ENCODE data around the gene OR5AU1. TPM values are rescaled to one million over a fixed set of nuclear protein-coding genes. Genes with fewer than 3 reads are reported as not detected.
A peak's percentile ranks its signal among the peaks of the same experiment; 100 is the strongest.

OR5AU1 gene
- total RNA-seq, 1 donor from 2014 or later: not detected

DNA sequence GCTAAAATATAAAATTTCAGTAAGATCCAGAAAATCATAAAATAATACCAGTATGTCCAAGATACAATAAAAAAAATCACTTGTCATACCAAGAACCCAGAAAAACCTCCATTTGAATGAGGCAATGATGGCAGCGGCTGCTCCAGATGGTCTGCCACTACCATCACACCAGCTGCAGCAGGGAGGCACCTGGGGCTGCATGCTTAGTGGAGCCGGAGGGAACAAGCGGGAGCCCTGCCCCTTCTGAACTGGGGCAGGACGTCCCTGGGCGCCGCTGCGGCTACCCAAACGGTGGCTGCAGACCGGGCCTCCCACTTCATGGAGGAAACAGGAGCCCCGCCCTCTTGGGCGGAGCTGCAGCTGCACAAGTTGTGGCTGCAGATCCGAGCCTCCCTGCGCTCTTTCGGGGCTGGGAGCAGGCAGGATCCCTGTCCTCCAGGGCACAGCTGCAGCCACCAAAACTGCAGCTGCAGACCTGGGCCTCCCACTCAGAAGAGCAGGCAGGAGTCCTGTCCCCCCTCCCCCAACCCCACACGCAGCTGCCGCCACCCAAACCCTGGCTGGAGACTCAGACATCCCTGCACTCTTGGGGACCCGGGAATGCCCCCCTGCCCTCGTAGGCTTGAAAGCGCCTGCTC lies 36.1 kb upstream of the OR5AU1 start:
- peaks cover 6% of the 10 kb centered on the region for H3K4me1 Mint-ChIP-seq (ENCODE audit: low read depth, unreplicated experiment)
- DNase-seq: peak; percentile 88
- peak overlapping the region; percentile 87 for H3K27ac Mint-ChIP-seq (ENCODE audit: unreplicated experiment)
- no peaks in the 10 kb centered on the region for H3K36me3 Mint-ChIP-seq (ENCODE audit: unreplicated experiment)
- H3K27me3 Mint-ChIP-seq (ENCODE audit: unreplicated experiment): peaks cover 6% of the 10 kb centered on the region
- no peak for TF ChIP-seq CTCF (IDR thresholded peaks at IDR 0.05; ENCODE audit: partially characterized antibody, unreplicated experiment)
- peak overlapping the region; percentile 78 for H3K4me3 Mint-ChIP-seq (ENCODE audit: unreplicated experiment)
- H3K9me3 Mint-ChIP-seq (ENCODE audit: unreplicated experiment): peaks cover 13% of the 10 kb centered on the region

DNA sequence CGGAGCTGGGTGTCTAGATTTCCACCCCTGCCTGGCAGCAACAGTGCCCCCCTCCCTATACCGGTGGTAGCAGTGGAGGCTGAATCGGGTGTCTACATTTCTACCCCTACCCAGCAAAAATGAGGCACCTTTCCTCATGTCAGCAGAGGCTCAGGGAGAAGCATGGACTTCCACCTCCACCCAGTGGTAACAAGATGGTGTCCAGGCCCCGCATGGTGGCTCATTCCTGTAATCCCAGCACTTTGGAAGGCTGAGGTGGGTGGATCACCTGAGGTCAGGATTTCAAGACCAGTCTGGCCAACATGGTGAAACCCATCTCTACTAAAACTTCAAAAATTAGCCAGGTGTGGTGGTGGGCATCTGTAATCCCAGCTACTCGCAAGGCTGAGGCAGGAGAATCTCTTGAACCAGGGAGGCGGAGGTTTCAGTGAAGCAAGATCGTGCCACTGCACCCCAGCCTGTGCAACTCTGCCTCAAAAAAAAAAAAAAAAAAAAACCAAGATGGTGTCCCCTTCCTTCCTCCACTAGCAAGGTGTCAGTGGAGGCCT lies 35.5 kb upstream of the OR5AU1 start:
- DNase-seq: no peak
- Mint-ChIP-seq H3K9me3 (ENCODE audit: unreplicated experiment) (peaks cover 11% of the 10 kb centered on the region), H3K27ac (ENCODE audit: unreplicated experiment) (peak overlapping the region; percentile 87), H3K36me3 (ENCODE audit: unreplicated experiment) (no peaks in the 10 kb centered on the region), H3K4me1 (ENCODE audit: low read depth, unreplicated experiment) (peaks cover 6% of the 10 kb centered on the region), H3K4me3 (ENCODE audit: unreplicated experiment) (peak overlapping the region; percentile 78), H3K27me3 (ENCODE audit: unreplicated experiment) (peaks cover 6% of the 10 kb centered on the region)
- no peak for TF ChIP-seq CTCF (IDR thresholded peaks at IDR 0.05; ENCODE audit: partially characterized antibody, unreplicated experiment)

DNA sequence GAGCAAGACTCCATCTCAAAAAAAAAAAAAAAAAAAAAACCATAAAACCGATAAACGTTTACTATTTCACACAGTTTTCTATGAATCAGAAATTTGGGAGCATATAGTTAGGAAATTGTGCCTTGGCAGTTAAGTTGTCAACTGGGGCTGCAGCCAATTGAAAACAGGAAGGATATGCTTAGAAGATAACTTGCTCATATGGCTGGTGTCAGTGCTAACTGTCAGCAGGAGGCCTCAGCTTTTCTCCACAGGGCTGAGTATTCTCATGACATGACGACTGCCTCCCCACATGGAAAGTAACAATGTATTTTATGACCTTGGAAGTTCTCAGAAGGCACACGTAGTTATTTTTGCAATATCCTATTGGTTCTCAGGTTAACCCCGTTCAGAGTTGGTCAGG lies 29.6 kb upstream of the OR5AU1 start:
- H3K36me3 Mint-ChIP-seq (ENCODE audit: unreplicated experiment): peaks cover 4% of the 10 kb centered on the region
- TF ChIP-seq CTCF (IDR thresholded peaks at IDR 0.05; ENCODE audit: partially characterized antibody, unreplicated experiment): no peak
- no peak for DNase-seq

GRCh38 chr14:21184254-21184653 lies 28.4 kb upstream of the OR5AU1 start:
- Mint-ChIP-seq H3K4me3 (ENCODE audit: unreplicated experiment) (no peak overlapping the region), H3K9me3 (ENCODE audit: unreplicated experiment) (peaks cover under 1% of the 10 kb centered on the region), H3K4me1 (ENCODE audit: low read depth, unreplicated experiment) (no peaks in the 10 kb centered on the region), H3K27me3 (ENCODE audit: unreplicated experiment) (peaks cover 2% of the 10 kb centered on the region), H3K36me3 (ENCODE audit: unreplicated experiment) (peaks cover 4% of the 10 kb centered on the region), H3K27ac (ENCODE audit: unreplicated experiment) (no peak overlapping the region)
- TF ChIP-seq CTCF (IDR thresholded peaks at IDR 0.05; ENCODE audit: partially characterized antibody, unreplicated experiment): no peak
- DNase-seq: no peak

More for the DNA sequence above, 29.6 kb upstream of the OR5AU1 start:
- Mint-ChIP-seq H3K4me3 (ENCODE audit: unreplicated experiment) (no peak overlapping the region), H3K27me3 (ENCODE audit: unreplicated experiment) (peaks cover 2% of the 10 kb centered on the region), H3K27ac (ENCODE audit: unreplicated experiment) (no peak overlapping the region), H3K4me1 (ENCODE audit: low read depth, unreplicated experiment) (no peaks in the 10 kb centered on the region), H3K9me3 (ENCODE audit: unreplicated experiment) (peaks cover 2% of the 10 kb centered on the region)

DNA sequence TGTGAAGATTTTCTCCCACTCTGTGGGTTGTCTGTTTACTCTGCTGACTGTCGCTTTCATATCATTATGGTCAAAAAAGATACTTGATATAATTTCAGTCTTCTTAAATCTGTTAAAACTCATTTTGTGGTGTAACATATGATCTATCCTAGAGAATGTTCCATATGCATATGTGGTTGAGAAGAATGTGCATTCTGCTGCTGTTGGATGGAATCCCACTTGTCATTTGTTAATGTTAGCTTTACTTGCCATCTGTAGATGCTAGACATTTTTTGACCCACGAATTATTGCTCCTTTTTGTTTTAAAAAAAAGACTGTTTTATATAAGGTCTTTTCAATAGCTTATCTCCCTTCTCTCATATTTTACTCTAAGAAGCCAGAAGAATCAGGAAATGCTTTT lies 26.3 kb upstream of the OR5AU1 start:
- H3K27ac Mint-ChIP-seq (ENCODE audit: unreplicated experiment): no peak overlapping the region

More for the DNA sequence above, 26.3 kb upstream of the OR5AU1 start:
- DNase-seq: no peak
- Mint-ChIP-seq H3K4me1 (ENCODE audit: low read depth, unreplicated experiment) (no peaks in the 10 kb centered on the region), H3K36me3 (ENCODE audit: unreplicated experiment) (peaks cover 4% of the 10 kb centered on the region), H3K27me3 (ENCODE audit: unreplicated experiment) (peaks cover 2% of the 10 kb centered on the region), H3K9me3 (ENCODE audit: unreplicated experiment) (peaks cover 2% of the 10 kb centered on the region), H3K4me3 (ENCODE audit: unreplicated experiment) (no peak overlapping the region)
- TF ChIP-seq CTCF (IDR thresholded peaks at IDR 0.05; ENCODE audit: partially characterized antibody, unreplicated experiment): no peak
